T-helper 1 cell treated with Interleukin-12 subunit alpha and Interleukin-12 subunit beta and Interleukin-4 antibody, amounts not matched to agents 30 ng/mL and 1 ng/mL, for 36 hours (primary cell): ENCODE data around the gene PRODH2. TPM values are rescaled to one million over a fixed set of nuclear protein-coding genes. Genes with fewer than 3 reads are reported as not detected.
"Not testable (repeated sequence)": the region's sequence is repeated elsewhere in the genome, so short reads cannot be mapped to it uniquely, and the experiment has no call there.

Experiments used
- intact Hi-C: fragments of 100-400 bp; cut with micrococcal nuclease; formaldehyde crosslinking; loops from one replicate; pipeline ENCODE4 v1.15.1; 2024
- total RNA-seq: library from RNA; stranded (reverse); gene quantifications from 2 replicates; pipeline ENCODE4 v1.2.3, GENCODE V29; 2022

PRODH2 gene
- total RNA-seq, 1 donor from 2014 or later, result not detected

- intact Hi-C loops, result no loop called here
These were observed 31.2 kb upstream of the PRODH2 start for GRCh38 chr19:35843676-35844481.

- intact Hi-C loops, result no loop called here
These were observed 30.1 kb upstream of the PRODH2 start for GRCh38 chr19:35842666-35843272.

- intact Hi-C loops, result no loop called here
These were observed 29.4 kb upstream of the PRODH2 start for GRCh38 chr19:35841961-35842595.

GRCh38 chr19:35836096-35836495, 23.5 kb upstream of the PRODH2 start:
- intact Hi-C loops, result not testable (repeated sequence)

DNA sequence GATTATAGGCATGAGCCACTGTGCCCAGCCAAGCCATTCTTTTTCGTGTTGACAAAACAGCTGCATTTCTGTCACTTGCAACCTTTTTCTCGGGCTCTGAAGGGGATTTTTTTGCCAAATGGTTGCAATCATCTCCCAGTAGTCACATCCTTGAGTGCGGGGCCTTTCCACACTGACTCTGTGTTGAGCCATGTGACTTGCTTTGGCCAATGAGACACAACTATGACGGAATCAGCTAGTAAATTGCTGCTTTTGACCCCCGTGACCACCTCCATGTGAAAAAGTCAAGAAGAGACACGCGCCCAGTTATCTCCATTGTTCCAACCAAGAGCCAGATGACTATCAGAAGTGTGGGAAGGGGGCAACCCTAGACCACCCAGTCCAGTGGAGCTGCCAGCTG, 21.3 kb upstream of the PRODH2 start:
- intact Hi-C loops, result no loop called here

DNA sequence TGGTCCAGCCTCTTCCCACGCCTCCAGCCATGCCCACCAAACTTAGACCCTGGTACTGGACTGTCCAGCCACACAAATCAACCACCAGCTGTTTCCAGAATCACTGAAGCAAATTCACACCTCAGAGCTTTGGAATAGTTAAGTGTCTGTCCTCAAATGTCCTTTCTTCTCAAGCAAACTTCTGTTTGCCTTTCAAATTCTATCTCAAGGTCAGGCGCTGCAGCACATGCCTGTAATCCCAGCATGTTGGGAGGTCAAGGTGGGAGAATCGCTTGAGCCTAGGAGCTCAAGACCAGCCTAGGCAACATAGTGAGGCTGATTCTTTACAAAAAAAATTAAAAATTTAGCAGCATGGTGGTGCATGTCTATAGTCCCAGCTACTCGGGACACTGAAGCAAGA, 19.4 kb upstream of the PRODH2 start:
- intact Hi-C loops, result no loop called here

DNA sequence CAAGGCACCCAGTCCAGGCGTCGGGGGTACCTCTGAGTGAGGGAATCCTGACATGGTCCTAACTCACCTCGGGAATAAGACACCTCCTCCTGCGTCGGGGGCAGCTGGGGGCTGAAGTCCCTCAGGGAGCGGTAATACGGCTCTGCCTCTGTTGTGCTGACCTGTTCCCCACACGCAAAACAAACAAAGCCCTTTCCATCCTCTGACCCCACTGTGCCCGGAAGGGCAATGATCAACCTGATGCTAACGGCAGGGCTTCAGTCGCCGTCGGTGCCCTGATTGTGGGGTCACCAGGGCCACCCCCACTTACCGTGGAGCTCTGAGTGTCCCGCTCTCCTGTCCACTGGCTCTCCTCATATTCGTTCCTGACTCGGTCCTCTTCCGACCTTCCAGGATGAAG, 18.3 kb upstream of the PRODH2 start:
- intact Hi-C loops, result no loop called here

GRCh38 chr19:35828692-35829301, 16.2 kb upstream of the PRODH2 start:
- intact Hi-C loops, result loop anchor here (1.0 to 2.0 kb wide), 2 partner anchors 52 to 103 kb away; no protein-coding TSS in a partner anchor

DNA sequence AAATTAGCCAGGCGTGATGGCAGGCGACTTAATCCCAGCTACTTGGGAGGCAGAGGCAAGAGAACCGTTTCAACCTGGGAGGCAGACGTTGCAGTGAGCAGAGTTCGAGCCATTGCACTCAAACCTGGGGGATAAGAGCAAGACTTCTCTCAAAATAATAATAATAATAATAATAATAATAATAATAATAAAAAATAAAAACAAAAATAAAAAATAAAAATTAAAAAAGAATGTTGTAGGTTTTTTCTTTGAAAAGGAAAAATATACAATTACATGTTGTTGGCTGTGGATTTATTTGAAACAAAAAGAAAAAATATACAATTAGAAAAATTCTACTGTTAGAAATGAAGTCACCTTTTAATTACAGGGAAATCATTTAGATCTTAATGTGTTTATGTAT, 11.5 kb upstream of the PRODH2 start:
- intact Hi-C loops, result no loop called here

- intact Hi-C loops, result no loop called here
These were observed 9.9 kb upstream of the PRODH2 start for GRCh38 chr19:35822579-35822978.

GRCh38 chr19:35818445-35818844, 5.8 kb upstream of the PRODH2 start:
- intact Hi-C loops, result no loop called here

DNA sequence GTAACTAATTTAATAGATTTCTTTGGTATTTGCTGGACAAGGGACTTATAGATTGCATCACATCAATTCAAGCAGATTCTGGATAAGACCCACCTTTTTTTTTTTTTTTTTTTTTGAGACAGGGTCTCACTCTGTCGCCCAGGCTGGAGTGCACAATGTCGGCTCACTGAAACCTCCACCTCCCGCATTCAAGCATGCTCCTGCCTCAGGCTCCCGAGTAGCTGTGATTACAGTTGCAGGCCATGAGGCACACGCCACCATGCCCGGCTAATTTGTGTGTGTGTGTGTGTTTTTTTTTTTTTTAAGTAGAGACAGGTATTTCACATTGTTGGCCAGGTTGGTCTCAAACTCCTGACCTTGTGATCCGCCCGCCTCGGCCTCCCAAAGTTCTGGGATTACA, 4.2 kb upstream of the PRODH2 start:
- intact Hi-C loops, result no loop called here

- intact Hi-C loops, result no loop called here
These were observed 3.6 kb upstream of the PRODH2 start for GRCh38 chr19:35816262-35816661.

- intact Hi-C loops, result no loop called here
These were observed 622 bp upstream of the PRODH2 start for GRCh38 chr19:35813043-35813890.

DNA sequence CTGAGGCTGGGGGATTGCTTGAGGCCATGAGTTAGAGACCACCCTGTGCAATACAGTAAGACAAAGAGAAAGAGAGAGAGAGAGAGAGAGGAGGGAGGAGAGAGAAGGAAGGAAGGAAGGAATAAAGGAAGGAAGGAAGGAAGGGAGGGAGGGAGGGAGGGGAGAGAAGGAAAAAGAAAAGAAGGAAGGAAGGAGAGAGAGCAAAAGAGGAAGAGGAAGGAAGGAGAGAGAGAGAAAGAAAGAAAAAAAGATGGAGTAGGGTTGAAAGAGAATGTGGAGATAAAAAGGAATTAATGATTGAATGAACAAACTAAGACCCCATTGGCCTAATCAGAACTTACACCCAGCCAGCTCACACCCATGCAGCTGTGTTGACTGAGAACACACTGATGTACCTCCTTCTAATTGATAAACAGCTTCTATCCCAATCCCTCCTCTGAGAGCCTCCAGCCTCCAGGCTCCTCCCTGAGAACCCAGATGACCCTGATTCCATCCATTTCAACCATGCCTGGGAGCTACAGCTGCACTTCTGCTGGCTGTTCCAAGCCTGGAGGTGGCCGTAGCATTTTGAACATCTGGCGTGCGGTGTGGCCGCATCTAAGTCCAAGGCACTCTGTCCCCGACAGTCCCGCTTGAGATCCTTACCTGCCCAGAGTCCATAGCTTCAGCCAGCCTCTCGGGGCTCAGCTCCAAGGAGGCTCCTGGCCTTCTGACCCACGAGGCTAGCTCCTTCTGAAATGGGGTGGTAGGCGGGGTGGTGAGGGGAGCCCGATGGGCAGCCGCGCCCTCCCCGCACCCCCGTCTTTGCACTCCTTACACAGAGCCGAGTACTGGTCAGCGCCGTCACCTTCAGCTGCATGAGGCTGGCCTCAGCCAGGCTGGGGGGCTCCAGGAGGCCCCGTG, 1.1 kb downstream of the PRODH2 start:
- intact Hi-C loops, result no loop called here

DNA sequence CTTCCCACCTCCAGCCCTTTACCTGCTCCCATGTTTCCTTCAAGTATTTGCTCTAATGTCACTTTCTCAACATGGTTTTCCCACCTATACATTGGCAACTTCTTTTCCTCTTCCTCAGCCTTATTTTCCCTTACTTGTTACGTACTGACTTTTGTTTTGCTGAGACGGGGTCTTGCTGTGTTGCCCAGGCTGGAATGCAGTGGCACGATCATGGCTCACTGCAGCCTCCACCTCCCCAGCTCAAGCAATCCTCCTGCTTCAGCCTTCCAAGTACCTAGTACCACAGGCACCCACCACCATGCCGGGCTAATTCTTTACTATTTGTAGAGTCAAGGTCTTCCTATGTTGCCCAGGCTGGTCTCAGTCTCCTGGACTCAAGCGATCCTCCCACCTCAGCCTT, 5.0 kb downstream of the PRODH2 start:
- intact Hi-C loops, result no loop called here

DNA sequence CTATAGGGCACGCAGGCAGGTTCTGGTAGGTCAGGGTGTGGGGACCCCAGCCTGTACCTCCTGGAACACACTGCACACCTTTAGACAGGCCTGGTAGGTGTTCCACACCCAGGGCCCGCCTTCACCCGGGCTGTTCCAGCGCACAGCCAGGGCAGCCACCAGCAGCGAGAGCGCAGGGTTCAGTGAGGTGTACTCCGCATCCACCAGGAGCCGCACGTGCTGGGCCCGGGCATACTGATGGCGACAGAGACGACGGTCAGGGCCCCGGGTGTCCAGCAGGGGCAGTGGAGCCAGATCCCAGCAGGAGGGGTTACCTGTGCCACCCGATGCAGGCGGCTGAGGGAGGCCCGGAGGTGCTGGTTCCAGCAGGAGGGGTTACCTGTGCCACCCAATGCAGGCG, 6.0 kb downstream of the PRODH2 start:
- intact Hi-C loops, result no loop called here

- intact Hi-C loops, result no loop called here
These were observed 7.0 kb downstream of the PRODH2 start for GRCh38 chr19:35805526-35806102.

GRCh38 chr19:35801828-35802227, 10.8 kb downstream of the PRODH2 start:
- intact Hi-C loops, result no loop called here

DNA sequence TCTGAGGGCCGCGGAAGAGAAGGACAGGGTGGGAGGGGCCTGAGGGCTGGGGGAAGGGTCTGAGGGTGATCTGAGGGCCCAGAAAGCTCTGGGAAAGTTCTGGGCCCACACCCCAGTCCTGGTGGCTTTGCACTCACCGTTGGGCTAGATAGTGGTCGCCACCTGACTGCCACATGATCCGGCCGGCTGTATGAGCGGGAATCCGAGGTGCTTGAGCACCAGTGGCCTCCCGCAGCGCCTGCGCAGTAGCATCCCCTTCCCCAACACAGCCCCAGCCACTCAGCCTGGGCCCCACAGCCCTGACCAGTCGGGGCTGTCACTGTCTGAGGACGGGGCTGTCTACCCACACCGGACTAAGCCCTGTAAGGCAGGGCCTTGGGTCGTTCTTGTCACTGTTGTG, 15.0 kb downstream of the PRODH2 start:
- intact Hi-C loops, result no loop called here
